ENCODE data around the gene RUFY4.
A peak's percentile ranks its signal among the peaks of the same experiment; 100 is the strongest.

The RUFY4 gene, protein sequence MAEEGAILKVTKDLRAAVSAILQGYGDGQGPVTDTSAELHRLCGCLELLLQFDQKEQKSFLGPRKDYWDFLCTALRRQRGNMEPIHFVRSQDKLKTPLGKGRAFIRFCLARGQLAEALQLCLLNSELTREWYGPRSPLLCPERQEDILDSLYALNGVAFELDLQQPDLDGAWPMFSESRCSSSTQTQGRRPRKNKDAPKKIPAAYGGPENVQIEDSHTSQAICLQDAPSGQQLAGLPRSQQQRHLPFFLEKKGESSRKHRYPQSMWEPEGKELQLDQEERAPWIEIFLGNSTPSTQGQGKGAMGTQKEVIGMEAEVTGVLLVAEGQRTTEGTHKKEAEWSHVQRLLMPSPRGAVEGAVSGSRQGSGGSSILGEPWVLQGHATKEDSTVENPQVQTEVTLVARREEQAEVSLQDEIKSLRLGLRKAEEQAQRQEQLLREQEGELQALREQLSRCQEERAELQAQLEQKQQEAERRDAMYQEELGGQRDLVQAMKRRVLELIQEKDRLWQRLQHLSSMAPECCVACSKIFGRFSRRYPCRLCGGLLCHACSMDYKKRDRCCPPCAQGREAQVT

DNA sequence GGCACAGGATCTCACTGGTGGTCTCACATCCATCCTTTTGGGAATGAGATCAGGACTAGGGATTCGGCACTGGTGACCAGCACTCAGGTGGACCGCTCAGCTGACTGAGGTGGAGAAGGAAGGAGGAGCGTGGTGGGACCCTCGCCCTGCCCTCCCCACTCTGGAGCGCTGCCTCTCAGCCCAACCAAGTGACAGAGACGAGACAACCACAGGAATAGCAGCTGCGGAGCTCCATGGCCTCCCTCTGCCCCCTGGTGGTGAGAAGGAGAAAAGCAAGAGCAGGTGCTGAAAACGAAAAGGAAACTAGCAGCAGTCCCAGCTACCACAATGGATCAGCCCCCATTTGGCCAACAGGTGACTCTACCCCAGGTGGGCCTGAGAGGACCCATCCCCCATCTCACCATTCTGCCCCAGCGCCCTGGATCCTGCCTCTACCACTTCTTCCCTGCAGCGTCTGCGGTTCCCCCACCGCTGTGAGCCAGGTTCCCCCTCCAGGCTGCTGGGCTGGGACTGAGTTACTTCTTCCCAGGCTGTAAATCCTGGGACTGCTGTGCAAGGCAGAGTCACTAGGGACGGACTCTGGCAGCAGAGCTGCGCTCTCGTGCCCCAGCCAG is at the start of gene RUFY4:
Gene RUFY4 (plus strand): TSS at position 533 of the 614 bp plus-strand sequence. CDS start 1,353 bp downstream, outside the sequence.
- DNase-seq (ENCODE audit: low read depth in 2 of 2), result peak; percentile 39 to 41

DNA sequence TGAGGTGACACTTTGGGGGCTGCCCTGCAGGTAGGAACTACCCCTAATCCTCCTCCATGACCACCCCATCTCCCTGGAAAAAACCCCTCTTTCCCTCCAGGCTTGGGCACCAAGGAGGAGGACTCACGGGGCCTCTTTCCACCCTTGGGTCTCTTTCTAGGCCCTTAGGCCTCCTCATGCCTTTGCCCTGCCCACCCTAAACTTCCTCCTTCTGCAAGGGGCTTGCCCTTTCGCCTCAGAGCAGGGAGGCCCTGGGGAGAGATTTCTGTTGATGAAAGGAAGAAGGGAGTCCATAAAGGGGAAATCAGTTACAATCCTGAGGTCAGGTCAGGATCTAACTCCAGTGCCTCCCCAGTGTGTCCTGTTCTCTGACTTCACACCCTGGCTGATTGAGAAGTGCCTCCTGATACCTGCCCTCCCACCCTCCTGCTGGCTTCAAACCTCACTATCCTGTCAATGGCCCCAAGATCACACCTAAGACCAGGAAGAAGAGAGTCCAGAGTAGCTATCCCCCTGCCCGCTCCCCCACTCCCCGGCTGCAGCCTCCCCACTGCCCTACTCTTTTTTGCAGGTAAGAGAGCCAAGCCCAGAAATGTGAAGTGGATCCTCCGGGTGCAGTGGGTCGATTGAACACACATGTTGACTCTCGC is 49.5 kb upstream of the RUFY4 start:
- DNase-seq (ENCODE audit: low read depth in 2 of 2), result no peak

DNA sequence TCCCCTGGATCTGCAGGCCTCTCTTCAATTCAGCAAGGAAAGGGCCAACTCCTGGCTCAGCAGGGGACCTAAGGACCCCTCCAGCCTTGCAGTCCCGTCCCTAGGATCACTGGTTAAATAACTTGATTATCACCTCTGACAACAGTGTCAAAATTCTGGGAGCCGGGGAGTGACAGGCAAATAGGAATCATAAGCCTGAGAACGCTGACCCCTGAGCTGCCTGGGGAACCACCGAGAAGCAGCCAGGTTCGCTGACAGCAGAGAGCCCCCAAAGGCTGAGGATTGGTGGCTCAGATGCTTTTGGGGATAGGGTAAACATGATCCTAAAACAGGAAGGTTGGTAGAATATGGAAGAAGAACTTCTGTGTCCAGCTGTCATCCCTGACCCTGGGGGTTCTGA is 48.8 kb upstream of the RUFY4 start:
- no peak for DNase-seq (ENCODE audit: low read depth in 2 of 2)

DNA sequence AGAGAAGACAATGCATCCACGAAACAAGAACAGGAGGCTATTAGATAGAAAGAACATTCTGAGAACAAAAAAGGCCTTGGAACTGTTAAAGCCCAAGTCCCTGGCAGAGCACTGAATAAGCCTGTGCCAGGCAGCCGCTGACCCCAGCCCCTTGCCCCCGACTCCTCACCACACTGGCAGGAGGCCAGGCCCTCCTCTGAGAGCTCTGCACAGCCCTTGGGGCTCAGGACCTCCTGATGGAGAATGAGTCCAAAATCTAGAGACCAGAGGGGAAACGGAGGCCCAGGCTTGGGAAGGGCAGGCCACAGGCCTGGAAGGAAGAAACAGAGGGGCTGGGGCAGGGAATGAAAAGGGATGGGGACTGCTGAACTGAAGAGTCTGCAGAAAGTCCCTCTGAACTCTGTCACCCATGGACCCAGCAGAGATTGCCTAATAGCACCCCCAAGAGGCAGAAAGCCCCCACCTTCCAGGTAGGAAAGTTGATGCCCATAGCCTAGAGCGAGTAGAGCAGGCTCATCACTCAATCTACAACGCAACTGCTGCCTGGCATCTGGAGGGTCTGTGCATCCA is 48.0 kb upstream of the RUFY4 start:
- no peak for DNase-seq (ENCODE audit: low read depth in 2 of 2)

DNA sequence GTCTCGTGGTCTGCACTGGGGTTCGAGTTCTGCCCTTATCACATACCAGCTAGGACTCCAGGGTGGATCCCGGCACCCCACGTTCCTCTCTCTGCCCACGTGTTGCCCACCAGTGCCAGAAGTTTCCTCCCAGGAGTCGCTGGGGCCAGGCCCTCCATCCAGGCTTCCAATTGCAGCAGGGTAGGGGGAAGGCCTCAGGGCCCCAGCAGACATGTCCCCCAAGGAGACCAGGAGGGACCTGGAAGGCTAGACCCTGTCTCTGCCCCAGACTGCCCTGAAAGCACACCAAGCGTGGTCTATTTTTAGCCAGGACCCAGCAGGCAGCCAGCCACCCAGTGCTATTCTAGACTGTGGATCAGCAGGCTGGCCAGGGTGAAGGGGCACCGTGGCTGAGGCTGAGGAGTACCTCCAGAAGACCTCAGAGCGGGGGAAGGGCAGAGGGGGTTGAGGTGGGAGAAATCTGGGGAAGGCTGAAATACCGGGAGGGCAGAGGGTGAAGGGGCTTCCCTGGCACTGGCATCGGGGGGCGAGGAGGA is 47.4 kb upstream of the RUFY4 start:
- DNase-seq (ENCODE audit: low read depth in 2 of 2), result no peak

DNA sequence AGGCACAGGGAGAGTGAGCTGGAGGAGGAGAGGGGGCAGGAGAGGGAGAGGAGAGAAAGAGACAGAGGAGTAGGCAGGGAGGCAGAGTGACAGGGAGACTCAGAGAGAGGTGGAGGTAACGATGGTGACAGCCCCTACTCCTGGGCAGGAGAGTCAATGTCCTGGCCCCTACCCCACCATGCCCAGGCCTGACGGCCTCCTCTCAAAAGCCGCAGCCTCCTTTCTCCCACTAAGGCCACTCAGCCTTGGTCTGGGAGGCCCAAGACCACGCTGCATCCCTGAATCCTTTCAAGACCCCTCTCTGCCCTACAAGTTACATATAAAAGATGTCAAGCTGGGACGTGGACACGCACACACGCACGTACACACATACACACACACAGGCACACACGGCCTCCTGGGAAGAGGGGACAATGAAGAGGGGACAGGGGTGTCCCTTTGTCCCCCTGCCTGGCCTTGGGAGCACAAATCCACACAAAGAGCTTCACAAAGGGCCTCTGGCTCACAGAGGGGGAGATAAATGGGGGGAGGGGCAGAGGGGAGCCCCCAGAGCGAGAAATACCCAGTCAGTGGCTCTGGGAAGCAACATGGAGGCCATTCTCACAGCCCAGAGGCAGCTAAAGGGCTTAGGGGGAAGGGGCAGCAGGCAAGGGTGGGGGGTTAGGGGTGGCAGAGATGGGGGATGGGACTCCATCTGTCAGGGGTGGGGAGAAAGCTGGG is 46.8 kb upstream of the RUFY4 start:
- no peak for DNase-seq (ENCODE audit: low read depth in 2 of 2)

DNA sequence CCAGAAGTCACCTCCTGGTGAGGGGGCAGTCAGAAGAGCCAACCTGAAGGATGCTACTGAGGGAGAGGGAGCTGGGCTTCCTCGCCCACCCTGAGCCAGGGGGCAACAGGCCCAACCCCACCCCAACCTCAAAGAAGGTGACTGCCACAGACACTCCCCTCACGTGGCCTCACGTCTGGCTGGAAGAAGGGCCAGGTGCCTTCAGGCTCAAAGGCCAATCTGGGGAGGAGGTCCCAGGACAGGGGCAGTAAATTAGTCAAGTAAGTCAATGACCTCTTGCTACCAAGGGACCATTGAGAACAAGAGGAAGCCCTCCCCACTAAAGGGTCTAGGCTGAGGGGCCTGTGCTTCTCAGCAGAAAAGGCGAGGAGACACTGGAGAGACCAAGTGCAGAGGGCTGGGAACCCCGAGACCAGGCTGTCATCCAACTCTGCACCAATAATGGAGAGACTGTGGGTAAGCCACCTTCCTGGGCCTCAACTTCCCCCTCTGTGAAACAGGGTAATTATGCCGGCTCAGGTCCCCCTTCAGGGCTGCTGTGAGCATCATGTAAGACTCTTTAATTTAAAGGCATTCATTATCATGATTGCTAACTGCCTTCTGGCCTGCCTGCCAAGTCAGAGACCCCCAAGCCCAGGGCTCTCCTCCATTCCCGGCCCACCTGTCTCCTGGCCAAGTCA is 46.1 kb upstream of the RUFY4 start:
- no peak for DNase-seq (ENCODE audit: low read depth in 2 of 2)

DNA sequence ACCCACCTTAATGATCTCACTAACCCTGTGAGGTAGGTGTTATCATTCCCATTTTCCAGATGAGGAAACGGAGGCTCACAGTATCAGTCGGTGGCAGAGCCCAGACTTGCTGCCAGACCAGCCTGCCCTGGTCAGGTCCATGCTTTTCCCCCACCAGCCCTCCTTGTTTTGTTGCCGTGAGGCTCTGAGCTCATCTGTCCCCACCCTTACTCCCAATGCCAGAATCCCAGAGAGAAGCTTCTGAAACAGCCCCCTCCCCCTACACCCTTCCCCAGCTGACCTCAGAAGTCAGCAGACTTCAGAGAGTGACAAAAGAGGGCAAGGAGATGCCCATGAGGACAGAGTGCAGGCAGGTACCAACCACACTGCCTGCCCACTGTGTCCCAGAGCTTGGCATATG is 45.4 kb upstream of the RUFY4 start:
- DNase-seq (ENCODE audit: low read depth in 2 of 2), result no peak

DNA sequence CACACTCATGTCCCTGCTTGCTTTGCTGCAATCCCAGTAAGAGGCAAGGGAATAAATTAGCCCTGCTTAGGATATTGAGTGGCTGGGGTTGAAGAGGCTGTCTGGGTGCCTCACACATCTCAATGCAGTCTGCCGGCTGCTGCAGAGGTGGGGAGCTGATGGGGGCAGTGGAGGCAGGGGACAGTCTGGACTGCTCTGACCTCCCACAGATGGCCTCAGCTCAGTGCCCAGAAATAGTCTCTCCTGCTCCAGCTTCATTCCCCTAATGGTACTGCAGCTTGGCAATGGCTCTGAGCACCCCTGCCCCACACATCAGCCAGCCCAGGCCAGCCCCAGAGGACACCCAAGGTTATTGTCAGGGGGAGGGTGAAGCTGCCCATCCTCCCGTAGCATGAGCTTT is 44.7 kb upstream of the RUFY4 start:
- DNase-seq (ENCODE audit: low read depth in 2 of 2), result no peak

DNA sequence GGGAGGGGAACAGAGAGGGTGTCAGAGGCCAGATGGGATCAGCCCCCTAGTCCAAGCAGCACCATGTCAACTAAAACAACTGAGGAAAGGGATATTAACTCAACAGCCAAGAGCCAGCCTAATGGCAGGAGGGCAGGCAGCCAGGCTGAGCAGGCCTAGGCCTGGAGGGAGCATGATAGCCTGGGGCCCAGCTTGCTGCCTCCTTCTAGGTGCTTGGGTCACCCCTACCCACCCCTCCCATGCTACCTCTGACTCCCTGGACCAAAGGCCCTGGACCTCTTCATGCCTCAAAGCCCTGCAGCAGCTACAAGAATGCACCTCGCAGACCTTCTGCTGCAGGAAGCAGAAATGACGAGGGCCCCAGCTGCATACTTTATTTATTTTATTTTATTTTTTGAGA is 44.2 kb upstream of the RUFY4 start:
- no peak for DNase-seq (ENCODE audit: low read depth in 2 of 2)

DNA sequence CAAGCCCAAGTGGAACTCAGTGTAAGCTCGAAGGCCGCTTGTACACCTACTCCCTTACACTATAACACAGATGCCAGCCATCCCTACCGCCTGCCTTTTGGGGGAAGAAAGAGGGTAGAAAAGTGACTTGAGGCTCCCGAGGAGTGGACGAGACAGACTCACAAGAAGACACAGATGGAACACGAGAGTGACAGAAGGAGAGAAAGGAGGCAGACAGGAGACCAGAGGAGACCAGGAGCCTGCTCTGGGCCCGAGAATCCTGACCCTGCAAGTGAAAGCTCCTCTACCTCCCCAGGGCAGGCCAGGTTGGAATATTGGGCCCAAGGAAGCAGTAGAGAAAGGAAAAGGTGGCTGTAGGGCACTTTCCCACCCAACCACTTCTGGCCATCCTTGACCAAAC is 42.8 kb upstream of the RUFY4 start:
- DNase-seq (ENCODE audit: low read depth in 2 of 2), result no peak

DNA sequence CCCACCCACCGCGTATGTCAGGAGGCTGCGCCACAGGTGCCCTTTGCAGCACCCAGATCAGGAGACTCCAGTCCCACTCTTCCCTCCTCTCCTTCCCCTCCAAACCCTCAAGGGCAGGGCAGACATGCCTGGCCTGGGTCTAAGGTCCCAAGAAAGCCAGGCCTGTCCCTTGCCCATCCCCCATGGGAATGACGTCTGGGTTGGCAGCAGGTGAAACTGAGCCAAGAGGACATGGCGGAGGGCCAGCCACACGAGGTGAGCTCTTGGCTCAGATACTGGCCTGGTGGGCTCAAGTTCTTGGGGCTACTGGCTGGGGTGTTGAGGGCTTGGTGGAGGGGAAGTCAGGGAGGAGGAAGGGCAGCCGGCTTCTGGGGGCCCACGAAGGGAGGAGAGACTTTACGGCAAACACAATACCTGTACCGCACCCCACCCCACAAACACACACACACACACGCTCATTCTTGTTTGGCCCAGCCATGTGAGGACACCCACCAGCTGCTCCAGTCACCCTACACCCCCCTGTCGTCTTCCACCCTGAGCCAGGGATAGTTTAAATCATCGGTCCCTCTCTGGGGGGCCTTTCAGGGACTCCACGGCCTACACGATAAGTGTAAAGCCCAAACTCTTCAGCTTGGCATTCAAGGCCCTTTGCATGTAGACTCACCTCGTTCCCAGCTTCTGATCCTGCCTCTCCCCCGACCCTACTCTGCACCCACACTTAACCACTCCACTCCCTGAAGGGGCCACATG is 42.2 kb upstream of the RUFY4 start:
- no peak for DNase-seq (ENCODE audit: low read depth in 2 of 2)

DNA sequence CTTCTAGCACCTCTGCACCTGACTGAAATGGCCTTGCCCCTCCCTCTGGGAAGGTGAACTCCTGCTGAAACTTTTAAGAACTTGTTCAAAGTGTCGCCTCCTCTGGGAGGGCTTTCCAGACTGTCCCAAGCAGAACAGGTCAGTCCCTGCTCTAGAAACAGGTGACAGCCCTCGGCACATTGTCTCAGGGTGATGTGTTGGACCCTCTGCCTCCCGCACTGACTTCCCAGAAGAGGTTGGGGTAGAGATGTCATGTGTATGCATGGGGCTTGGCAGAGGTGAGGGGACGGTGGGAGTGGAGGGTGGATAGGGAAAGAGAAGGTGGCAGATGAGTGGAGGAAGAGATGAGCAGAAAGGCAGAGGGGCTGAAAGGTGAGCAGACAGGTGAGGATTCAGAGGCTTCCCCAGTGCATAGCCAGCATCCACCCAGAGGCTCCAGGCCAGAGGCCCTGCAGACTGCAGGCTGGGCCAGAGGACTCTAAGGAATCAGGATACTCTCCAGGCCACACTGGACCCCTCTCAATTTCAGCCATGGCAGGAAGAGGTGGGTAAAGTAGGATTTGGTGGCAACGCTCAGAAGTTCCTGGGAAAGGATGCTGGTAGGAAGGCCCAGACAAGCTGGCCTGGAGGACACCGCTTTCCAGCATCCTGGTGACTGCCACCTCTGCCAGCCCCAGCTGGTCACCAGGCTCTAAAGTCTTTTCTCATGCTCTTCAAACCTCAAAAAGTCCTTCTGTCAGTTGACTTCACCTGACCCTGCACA is 41.4 kb upstream of the RUFY4 start:
- no peak for DNase-seq (ENCODE audit: low read depth in 2 of 2)

DNA sequence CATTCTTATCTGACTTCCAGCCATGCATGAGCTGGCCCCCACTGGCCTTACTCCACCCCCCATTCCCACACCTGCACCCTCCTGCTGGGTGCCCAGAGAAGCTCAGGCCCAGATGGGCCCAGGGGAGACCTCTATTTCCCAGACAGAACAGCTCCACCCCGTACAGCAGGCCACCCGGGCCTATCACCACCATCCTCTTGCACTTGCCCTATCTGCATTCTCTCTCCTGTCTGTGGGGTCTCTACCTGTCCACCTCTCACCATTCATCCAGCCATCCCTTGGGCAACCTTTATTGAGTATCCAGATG is 40.9 kb upstream of the RUFY4 start:
- DNase-seq (ENCODE audit: low read depth in 2 of 2), result no peak

DNA sequence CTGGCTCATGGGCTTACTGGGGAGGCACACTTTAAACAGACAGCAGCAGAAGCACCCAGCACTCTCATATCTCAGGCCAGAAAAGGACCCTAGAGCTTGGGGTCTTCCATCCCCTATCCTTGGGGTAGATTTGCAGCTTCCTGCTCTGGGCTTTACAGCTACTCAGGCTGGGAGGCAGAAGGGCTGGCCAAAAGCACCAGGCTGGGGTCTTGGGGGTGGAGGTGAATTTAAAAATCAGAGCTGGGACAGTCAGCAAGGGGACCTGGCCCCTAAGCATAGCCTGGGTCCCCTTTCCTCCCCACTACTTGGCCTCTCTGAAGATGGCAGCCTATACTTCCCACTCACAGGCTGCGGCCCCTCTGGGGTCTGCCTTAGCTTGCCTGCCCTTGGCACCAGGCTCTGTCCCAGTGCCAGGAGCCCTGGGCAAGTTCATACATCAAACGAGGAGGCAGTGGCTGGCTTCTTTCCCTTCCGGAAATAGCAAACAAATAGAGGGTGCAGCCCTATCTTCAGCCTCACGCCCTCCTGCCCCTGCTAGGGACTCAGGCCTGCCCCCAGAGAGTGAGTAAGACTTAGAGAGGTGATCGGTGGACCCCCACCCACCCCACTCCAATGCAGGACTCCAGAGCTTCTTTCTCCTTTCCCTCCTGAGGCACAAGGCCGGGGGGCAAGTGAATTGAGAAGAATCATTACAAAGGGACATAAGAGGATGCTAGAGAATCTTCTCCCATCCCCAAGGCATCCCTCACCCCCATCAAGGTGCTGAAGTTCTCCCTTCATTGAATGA is 40.3 kb upstream of the RUFY4 start:
- no peak for DNase-seq (ENCODE audit: low read depth in 2 of 2)

DNA sequence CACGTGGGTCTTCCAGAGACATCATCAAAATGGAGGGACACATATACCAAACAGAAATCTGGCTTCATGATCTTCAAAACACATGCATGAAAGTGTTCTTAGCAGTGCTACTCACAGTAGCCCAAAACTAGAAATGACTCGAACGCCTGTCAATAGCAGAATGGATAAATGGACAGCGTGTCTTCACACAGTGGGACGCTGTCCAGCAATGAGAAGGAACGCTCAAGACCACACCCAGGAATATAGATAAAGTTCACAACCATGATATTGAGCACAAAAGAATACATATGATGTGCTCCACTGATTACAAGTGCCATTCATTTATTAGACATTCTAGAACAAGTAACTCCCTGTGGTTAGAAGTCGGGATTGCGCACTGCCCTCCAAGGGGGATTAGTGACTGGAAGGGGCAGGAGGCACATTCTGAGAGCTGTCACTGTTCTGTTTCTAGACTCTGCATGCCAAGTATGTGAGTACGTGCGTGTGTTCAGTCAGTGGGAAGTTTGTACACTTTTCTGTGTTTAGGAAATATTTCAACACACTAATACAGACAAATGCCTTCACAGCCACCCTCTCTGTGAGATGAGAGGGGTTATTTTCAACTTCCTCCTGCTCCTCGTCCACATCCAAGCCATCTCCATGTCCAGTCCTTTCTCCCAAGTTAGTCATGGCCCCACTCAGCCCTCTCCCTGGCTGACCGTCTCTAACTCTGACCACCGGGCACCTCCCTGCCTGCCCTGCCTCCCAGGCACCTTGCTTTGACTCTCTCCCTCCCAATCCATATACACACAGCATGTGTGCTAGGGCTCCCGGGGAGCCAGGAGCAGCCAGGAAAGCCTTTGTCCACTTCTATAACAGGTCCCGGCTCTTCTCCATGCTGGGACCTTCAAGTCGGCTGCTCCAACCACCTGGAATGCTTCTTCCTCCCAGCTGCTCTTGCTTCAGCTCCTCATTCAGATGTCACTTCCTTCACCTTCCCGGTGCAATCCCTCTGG is 39.4 kb upstream of the RUFY4 start:
- no peak for DNase-seq (ENCODE audit: low read depth in 2 of 2)

DNA sequence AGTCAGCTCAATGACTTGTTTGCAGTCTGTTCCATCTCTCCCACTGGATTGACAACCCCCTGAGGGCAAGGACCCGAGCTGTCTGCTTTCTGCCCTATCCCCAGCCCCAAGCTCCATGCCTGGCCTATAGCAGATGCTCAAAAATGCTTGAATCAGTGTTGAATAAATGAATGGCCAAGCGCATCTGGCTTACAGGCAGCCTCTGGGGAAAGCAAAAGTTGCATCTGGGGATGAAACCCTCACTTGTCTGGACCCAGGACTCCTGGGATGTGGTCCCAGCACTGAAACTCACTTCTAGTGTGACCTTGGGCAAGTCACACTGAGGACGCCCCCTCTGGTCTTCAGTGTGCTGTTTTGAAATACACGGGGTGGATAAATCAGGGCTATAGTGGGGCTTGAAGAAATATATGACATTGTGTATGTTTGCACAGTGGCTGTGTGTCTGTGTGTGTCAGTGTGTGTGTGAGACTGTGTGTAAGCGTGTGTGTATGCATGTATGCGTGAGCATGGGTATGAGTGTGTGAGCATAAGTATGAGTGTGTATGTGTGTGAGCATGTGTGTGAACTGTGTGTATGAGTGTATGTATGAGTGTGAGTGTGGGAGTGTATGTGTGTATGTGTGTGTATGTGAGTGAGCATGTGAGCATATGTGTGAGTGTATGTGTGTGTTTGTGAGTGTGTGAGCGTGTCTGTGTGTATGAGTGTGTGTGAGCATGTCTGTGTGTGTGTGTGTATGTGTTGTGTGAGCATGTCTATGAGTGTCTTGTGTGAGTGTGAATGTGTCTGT is 38.5 kb upstream of the RUFY4 start:
- no peak for DNase-seq (ENCODE audit: low read depth in 2 of 2)

Measured in stimulated activated CD4-positive, alpha-beta T cell treated with anti-CD3 and anti-CD28 coated beads, Interleukin-4, amount 100 ng/mL, for 48 hours (primary cell).